Loucy (cell line): ENCODE measurements around the gene CST9.

ENCODE experiments used
- CTCF ChIP-seq: fragments of 200-600 bp; sonication (generic); conservative IDR thresholded peaks from 2 replicates; pipeline ENCODE4 v1.5.1; 2014; ENCODE audit warnings: mild to moderate bottlenecking, antibody characterized with exemption, low read length
- EZH2phosphoT487 ChIP-seq: fragments of 200-600 bp; IDR thresholded peaks from 2 replicates; pipeline ENCODE4 v1.6.1; 2018; ENCODE audit warnings: antibody characterized with exemption, mild to moderate bottlenecking, moderate library complexity, borderline replicate concordance

- TF ChIP-seq EZH2phosphoT487 (no peak), CTCF (no peak)
These were observed 2.4 kb downstream of the CST9 start for GRCh38 chr20:23603321-23603720.
